ENCODE measurements around the gene BFSP2.

BFSP2 gene

GRCh38 chr3:133374708-133375402 lies 25.0 kb upstream of the BFSP2 start:
- H3K4me3 ChIP-seq: no peak overlapping the region
- peak; percentile 5 for DNase-seq (ENCODE audit: low spot score)
- TF ChIP-seq CTCF (IDR thresholded peaks at IDR 0.05): no peak
- no peak overlapping the region for H3K27ac ChIP-seq

GRCh38 chr3:133375403-133375745 lies 24.5 kb upstream of the BFSP2 start:
- DNase-seq (ENCODE audit: low spot score): no peak
- no peak overlapping the region for H3K27ac ChIP-seq
- no peak overlapping the region for H3K4me3 ChIP-seq
- TF ChIP-seq CTCF (IDR thresholded peaks at IDR 0.05): no peak

DNA sequence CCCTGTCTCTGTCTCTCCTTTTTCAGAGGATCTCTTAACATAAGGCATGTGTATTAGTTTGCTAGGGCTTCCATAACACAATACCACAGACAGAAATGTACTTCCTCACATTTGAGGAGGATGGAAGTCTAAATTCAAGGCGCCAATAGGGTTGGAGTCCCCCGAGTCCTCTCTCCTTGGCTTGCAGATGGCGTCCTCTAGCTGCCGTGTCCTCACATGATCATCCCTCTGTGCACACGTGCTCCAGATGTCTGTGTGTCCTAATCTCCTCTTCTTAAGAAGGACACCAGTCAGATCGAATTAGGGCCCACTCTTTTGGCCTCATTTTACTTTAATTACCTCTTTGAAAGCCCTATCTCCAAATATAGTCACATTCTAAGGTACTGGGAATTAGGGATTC lies 23.0 kb upstream of the BFSP2 start:
- H3K27ac ChIP-seq: no peak overlapping the region

GRCh38 chr3:133377396-133377795 lies 22.5 kb upstream of the BFSP2 start:
- no peak for TF ChIP-seq CTCF (IDR thresholded peaks at IDR 0.05)
- DNase-seq (ENCODE audit: low spot score): peak; percentile 47
- H3K27ac ChIP-seq: no peak overlapping the region
- no peak overlapping the region for H3K4me3 ChIP-seq

More for the DNA sequence above, 23.0 kb upstream of the BFSP2 start:
- peak; percentile 12 for DNase-seq (ENCODE audit: low spot score)
- no peak overlapping the region for H3K4me3 ChIP-seq
- TF ChIP-seq CTCF (IDR thresholded peaks at IDR 0.05): no peak

GRCh38 chr3:133379926-133380325 lies 19.9 kb upstream of the BFSP2 start:
- Histone ChIP-seq H3K4me3 (no peak overlapping the region), H3K27ac (no peak overlapping the region)
- TF ChIP-seq CTCF (IDR thresholded peaks at IDR 0.05): no peak
- peak; percentile 38 for DNase-seq (ENCODE audit: low spot score)

GRCh38 chr3:133380481-133381225 lies 19.2 kb upstream of the BFSP2 start:
- Histone ChIP-seq H3K27ac (no peak overlapping the region), H3K4me3 (no peak overlapping the region)
- peak; percentile 59 for DNase-seq (ENCODE audit: low spot score)
- TF ChIP-seq CTCF (IDR thresholded peaks at IDR 0.05): no peak

Measured in coronary artery (tissue), 2 donors.